Measurements from ENCODE around the gene PAPLN.

DNA sequence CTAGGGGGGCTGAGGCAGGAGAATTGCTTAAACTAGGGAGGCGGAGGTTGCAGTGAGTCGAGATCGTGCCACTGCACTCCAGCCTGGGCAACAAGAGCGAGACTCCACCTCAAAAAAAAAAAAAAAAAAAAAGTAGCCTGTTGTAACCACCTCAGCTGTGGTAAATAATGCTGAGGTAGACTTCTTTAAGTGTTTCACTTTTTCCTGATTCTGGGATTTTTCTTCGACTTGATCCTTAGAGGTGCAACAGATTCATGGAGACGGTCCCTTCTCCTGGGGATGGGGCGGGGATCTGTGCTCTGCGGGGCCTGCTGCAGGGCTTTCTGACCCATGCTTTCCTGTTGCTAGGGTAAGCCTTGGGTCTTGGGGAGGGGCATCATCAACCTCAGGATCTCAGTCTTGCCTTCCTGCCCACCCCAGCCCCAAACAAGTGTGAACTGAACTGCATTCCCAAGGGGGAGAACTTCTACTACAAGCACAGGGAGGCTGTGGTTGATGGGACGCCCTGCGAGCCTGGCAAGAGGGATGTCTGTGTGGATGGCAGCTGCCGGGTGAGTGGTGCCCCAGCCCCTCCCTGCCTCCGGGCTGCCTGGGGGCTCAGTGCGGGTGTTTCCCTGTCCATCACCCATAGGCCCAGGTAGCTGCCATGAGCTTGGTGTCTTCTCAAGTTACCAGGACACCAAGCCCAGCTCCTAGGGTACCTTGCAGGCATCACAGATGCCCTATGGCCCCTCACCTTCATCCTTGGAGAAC lies 12.4 kb downstream of the PAPLN start:
- TF ChIP-seq, protein P1, sequence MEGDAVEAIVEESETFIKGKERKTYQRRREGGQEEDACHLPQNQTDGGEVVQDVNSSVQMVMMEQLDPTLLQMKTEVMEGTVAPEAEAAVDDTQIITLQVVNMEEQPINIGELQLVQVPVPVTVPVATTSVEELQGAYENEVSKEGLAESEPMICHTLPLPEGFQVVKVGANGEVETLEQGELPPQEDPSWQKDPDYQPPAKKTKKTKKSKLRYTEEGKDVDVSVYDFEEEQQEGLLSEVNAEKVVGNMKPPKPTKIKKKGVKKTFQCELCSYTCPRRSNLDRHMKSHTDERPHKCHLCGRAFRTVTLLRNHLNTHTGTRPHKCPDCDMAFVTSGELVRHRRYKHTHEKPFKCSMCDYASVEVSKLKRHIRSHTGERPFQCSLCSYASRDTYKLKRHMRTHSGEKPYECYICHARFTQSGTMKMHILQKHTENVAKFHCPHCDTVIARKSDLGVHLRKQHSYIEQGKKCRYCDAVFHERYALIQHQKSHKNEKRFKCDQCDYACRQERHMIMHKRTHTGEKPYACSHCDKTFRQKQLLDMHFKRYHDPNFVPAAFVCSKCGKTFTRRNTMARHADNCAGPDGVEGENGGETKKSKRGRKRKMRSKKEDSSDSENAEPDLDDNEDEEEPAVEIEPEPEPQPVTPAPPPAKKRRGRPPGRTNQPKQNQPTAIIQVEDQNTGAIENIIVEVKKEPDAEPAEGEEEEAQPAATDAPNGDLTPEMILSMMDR (IDR thresholded peaks at IDR 0.05), result no peak
- TF ChIP-seq POLR2A (IDR thresholded peaks at IDR 0.05), result no peak
